ENCODE data around the gene MKRN1.

GRCh38 chr7:140475747-140476333, 3.5 kb downstream of the MKRN1 start:
- no peak for TF ChIP-seq POLR2AphosphoS5 (IDR thresholded peaks at IDR 0.05; ENCODE audit: low read depth, low read length)
- TF ChIP-seq REST (IDR thresholded peaks at IDR 0.05; ENCODE audit: insufficient read depth in 1 of 2, low read depth in 2 of 2, low read length in 1 of 2): no peak
- TF ChIP-seq CTCF (IDR thresholded peaks at IDR 0.05): no peak; the same call in 1 of the 2 replicates
- TF ChIP-seq TCF7L2 (IDR thresholded peaks at IDR 0.05; ENCODE audit: low read depth, low read length): no peak
- TF ChIP-seq SIN3A (IDR thresholded peaks at IDR 0.05; ENCODE audit: borderline replicate concordance, insufficient read depth, low read depth, low read length): no peak
